DMS79 treated with DMSO at 0.1 percent for 48 hours (cell line): ENCODE measurements around the gene LRBA.

Source experiments
- DNase-seq: peaks from one replicate; lab custom pipeline; 2025; lab: John Stamatoyannopoulos, UW

The LRBA gene

DNA sequence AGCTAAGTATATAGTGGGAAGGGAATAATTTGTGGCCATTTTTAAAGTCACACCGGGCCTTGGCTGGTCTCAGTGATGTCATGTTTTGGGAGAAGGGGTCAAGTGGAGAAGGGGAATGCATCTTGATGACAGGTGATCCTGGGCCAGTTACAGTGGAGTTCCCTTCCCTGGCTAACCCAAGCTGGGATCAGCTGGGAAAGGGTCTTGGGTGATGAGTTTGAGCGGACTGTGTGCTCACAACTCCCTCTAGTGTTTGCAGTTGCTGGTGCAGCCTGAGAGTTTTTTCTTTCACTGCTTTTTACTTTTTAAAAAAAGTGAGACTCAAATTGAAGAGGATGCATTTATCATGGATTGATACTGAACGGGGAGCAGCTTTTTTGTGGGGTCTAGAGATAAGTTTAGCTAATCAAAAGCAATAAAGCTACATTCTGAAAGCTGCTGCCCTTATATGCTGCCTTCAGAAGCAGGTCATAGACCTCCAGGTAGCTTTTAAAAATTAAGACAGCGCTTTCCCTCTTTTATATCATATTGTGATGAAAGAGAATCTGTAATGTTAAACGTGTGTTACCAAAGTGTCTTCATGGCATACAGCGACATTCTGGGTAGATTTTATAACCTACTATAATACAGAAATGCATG is 772.1 kb downstream of the LRBA start:
- DNase-seq, result peak; percentile 5

DNA sequence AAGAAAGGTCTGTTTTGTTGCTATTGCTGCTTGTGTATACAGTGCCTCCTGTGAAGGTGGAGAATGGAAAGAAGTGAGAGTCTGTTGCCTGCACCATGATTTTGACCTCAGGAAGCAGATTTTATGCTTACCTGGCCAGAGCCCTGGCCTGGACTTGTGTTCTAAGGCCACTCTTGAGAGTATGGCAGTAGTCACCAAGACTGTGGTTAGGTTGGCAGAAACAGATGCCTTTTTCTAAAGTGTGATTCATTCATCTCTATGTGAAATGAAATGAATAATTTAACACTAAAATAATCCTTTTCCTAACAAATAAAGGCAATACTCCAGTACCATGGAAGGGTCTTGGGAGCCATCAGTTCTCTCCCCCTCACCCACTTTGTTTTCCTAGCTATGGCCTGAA is 775.1 kb downstream of the LRBA start:
- DNase-seq, result no peak

- DNase-seq, result no peak
Measured at GRCh38 chr4:150238591-150238990, 776.5 kb downstream of the LRBA start.

DNA sequence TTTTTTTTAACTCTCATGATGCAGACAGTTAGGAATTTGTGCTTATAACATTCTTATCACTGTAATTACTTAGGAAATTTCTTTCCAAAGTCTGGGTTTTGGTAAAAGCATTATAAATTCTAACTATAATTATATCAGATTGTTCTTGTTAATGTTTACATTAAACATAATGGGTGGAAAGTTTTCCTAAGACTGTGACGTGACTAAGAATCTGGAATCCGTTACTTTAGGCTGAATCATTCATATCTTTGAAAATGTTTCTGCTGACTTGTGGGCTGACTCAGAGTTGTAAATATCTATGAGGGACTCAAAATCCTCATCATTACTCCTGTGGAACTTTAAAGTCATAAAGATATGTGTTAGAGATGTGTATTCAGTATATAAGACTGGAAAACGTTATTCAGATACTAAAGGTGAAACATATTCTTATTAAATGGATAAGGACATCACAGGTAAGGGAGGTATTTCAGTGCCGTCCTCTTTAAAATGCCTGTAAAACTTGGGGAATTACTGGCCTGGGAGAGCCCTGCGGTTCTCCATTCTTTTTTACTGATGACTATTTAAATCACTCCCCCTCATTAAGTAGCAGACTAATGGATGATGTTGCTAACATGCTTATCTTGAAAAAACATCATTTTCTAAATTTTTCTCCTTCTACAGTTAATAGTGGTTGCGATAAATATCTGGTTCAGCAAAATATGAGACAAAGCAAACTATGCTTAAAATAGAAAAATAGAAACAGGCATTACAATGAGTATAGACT is 777.8 kb downstream of the LRBA start:
- no peak for DNase-seq

DNA sequence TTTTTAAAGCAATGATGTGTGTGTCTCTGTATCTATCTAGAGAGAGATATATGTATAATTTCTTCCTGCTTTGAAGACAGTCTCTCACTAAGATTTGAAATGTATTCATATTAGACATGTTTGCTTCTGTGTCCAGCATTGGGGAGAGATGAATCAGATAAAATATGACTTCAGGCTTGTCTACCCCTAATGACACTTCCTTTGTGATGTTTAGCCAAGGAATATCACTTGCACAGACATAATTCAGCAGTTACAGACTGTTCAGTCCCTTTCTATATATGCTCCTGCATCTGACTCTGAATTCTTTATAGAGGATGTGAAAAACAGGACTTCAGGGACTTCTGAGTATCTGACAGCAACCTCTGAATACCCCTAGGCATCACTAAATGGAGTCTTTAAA is 778.5 kb downstream of the LRBA start:
- DNase-seq, result no peak

GRCh38 chr4:150235808-150236271 is 779.2 kb downstream of the LRBA start:
- DNase-seq, result no peak

- no peak for DNase-seq
Measured at GRCh38 chr4:150235317-150235716, 779.8 kb downstream of the LRBA start.

DNA sequence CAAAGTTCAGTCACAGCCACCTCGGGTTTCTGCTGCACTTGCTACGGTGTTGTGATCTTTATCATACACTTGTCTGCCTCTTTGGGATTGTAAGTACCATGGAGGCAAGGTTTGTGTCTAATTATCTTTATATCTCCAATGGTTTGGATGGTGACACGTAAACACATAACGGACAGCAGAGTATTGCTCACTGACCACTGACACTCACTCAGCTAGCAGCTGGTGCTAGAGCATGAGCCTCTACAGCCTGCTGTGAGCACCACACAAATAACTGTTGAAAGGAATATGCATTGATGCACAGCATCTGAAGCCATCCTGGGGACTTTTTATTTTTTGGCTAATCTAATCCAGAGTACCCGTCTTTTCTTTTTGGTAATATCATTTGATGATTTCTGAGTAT is 780.8 kb downstream of the LRBA start:
- DNase-seq, result no peak

DNA sequence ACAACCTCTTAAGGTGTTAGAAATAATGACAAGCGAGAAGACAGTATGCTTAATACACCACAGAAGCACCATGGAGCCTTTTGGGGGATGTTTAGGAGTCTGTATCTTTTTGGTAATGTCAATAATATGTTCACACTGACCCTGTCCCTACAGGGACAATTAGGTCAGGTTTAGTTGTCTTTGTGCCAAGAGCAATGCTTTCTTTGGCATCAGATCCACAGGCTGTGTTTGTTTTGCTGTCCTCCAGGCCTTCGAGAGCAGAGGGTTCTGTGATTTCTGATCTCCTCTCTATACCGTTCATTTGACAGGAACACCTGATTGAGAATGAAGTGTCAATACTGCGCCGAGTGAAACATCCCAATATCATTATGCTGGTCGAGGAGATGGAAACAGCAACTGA is 783.1 kb downstream of the LRBA start:
- DNase-seq, result no peak

DNA sequence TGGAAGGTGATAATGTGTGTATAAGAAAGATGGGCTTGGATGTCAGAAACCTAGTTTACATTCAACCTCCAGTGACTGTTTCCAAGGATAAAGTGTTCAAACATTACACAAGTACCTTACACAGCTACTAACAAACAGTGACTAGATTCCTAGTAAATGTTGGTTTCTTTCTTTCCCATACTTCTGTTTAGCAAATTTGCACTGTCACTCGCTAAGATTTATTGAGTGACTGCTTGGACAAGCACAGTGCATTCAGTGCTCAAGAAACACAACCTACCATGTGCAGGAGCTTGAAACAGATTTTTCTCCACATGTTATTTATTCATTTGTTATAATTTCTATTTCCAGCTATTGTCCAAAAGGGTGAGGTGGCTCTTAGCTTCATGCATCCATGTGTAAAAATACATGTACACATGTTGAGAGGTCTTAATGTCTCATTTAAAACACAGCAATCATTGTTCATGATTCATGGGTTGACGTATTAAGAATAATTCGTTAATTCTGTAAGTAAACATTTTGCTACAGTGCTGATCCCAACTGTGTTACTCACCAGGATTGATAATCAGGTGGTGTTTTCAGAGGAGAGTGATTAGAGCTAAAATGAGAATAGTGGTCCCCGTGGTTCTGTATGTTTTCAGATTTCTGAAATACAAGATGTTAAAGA is 783.8 kb downstream of the LRBA start:
- no peak for DNase-seq

- DNase-seq, result no peak
Measured at GRCh38 chr4:150230561-150230960, 784.5 kb downstream of the LRBA start.

- no peak for DNase-seq
Measured at GRCh38 chr4:150229520-150229919, 785.6 kb downstream of the LRBA start.

DNA sequence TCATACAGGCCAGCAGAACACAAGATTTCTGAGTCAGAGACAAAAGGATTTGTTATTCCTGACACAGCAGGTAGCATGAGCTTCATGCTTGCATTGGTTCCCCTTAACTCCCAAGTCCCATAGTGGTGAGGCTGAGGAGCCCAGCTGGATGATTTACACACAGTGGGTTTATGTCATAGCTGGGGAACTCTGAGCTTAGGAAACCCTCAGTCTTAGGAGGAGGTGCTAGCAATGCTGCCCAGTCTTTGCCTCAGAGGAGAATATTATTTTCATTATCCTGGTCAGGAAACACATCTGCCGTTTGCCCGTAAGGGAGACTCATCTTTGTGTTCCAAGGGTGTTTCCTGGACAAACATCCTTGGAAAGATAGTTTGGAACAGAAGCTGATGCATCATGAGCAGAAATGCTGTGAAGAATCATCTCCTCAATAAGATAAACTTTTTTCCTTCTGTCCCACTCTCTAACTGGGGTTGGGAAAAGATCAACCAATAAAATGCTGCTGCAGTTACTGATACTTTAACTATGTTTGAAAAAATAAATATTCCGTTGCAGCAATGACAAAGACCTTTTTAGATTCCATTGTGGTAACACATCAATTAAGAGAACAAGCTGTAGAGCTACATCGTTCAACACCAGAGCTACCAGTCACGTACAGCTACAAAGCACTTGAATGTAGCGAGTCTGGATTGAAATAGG is 790.0 kb downstream of the LRBA start:
- no peak for DNase-seq

DNA sequence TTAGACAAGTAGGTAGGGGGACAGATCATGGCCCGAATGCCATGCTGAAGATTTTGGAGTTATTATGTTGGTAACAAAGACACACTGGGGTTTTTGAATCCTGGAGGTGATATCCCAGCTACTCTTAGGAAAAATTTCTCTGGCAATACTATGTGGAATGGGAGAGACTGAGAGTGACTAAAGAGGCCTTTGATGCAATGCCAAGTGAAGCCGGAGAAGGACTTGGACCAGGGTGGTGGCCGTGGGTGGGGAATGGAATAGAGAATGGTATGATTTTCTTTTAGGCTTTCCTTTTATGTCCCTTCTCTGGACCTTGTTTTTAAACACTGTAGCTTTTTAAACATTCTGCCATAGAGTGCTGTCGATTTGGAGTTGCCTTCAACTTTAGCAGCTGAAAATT is 795.2 kb downstream of the LRBA start:
- no peak for DNase-seq

- no peak for DNase-seq
Measured at GRCh38 chr4:150218447-150218846, 796.6 kb downstream of the LRBA start.

DNA sequence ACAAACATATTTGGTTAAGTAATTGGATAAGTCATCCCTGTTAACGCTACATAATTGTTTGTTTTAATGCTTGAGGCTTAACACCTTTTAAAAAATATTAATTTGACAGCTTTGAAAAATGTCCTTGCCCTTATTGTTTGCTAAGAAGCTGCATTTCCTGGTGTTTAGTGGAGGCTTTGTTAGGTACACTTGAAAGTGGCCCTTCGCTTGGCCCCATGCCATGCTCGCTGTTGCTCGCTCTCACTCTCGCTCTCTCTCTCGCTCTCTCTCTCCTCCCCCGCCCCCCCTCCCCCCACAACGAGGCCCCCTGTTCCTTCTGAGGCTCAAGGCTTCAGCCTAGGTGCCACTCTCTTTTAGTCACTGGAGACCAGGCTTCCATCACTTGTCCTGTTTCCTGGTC is 797.3 kb downstream of the LRBA start:
- peak; percentile 44 for DNase-seq

GRCh38 chr4:150217192-150217591 is 797.9 kb downstream of the LRBA start:
- DNase-seq, result peak; percentile 44

GRCh38 chr4:150216726-150217125 is 798.4 kb downstream of the LRBA start:
- DNase-seq, result no peak

- no peak for DNase-seq
Measured at GRCh38 chr4:150215601-150216000, 799.5 kb downstream of the LRBA start.
